Spleen (tissue), 7 donors: ENCODE results near the gene TMBIM4.

ENCODE experiments used
- CTCF ChIP-seq, 11 experiments: fragments of 200-600 bp in 7 of 11; fragments of 450-650 bp in 4 of 11; sonication (generic) in 4 of 11; IDR thresholded peaks in 8 of 11; conservative IDR thresholded peaks in 3 of 11; 1 replicate in 7 of 11; 2 replicates in 4 of 11; pipeline versions ENCODE4 v1.4.0 to v1.8.0; 2016 to 2021; ENCODE audit warnings: antibody characterized with exemption in 11 of 11, inconsistent platforms in 4 of 11, mild to moderate bottlenecking in 1 of 11
- POLR2A ChIP-seq, 3 donors: fragments of 450-650 bp; IDR thresholded peaks; one replicate each; pipeline ENCODE4 v1.5.1; 2017; ENCODE audit warnings: antibody characterized with exemption in 3 of 3, mild to moderate bottlenecking in 1 of 3
- POLR2AphosphoS5 ChIP-seq, 3 donors: sonication (generic); formaldehyde crosslinking; IDR thresholded peaks; one replicate each; pipeline ENCODE4 v1.5.1; 2017; ENCODE audit warnings: antibody characterized with exemption in 3 of 3
- donor health status: DM: no; HTN: no; CAD: no; lungs with moderate emphysema.
- donor health status: DM: no; HTN: no; CAD: no.
- donor health status: DM: no; HTN: no; CAD: no.

- no peak for TF ChIP-seq POLR2A (IDR thresholded peaks at IDR 0.05)
- no peak for TF ChIP-seq CTCF (IDR thresholded peaks at IDR 0.05 in 8 of 11, conservative IDR thresholded peaks at IDR 0.05 in 3 of 11)
- TF ChIP-seq POLR2AphosphoS5 (IDR thresholded peaks at IDR 0.05), result no peak
These were observed 36.3 kb upstream of the TMBIM4 start for GRCh38 chr12:66206141-66206540.
